Epithelial cell of esophagus (primary cell): ENCODE results near the gene CENATAC.
A peak's percentile ranks its signal among the peaks of the same experiment; 100 is the strongest.

ENCODE experiments used
- DNase-seq: peaks from one replicate; pipeline ENCODE4 v3.0.0; 2010; ENCODE audit warnings: low read depth
- H3K4me3 ChIP-seq: 2 replicates; pipeline ENCODE4 v1.5.1; 2011; ENCODE audit warnings: mild to moderate bottlenecking, low read length, control low read depth
- TF ChIP-seq, protein P1 (sequence below): IDR thresholded peaks from 2 replicates; pipeline ENCODE4 v1.5.1; 2011; ENCODE audit warnings: low read depth, mild to moderate bottlenecking, low read length, control low read depth, inconsistent platforms; ENCODE audit not compliant: insufficient read depth; ENCODE audit errors: missing control alignments

CENATAC gene

DNA sequence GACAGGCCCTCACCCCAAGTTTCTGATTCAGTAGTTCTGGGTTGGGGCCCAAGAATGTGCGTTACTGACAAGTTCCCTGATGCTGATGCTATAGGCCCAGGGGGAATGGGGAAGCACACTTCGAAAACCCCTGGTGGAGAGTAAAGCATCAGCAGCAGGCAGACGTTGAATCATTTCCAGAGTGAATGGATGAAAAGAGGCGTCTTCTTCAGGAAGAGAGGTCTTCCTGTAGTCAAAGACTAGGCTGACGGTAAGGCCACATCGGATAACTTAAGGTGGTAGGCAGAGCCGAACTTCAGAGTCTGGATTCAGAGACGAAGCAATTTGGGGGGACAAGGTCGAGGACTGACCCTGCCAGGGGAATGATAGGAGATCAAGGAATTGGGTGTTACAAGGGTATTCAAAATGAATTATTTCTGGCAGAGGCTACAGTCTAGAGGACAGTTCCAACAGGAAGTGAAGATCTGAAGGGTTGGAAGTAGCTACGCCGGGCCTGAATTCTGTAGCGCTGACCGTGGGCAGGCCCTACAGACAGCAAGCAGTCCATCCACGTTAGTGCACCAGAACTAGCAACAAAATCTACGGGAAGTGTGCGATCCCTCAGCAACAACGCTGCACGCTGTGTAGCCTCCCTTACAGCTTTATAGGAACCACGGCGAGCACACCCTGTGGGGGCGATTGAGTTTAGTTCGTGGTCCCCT lies 862 bp upstream of the CENATAC start:
- DNase-seq: peak; percentile 28
- TF ChIP-seq, protein P1, sequence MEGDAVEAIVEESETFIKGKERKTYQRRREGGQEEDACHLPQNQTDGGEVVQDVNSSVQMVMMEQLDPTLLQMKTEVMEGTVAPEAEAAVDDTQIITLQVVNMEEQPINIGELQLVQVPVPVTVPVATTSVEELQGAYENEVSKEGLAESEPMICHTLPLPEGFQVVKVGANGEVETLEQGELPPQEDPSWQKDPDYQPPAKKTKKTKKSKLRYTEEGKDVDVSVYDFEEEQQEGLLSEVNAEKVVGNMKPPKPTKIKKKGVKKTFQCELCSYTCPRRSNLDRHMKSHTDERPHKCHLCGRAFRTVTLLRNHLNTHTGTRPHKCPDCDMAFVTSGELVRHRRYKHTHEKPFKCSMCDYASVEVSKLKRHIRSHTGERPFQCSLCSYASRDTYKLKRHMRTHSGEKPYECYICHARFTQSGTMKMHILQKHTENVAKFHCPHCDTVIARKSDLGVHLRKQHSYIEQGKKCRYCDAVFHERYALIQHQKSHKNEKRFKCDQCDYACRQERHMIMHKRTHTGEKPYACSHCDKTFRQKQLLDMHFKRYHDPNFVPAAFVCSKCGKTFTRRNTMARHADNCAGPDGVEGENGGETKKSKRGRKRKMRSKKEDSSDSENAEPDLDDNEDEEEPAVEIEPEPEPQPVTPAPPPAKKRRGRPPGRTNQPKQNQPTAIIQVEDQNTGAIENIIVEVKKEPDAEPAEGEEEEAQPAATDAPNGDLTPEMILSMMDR: peak; percentile 27
- peak overlapping the region; percentile 84 for H3K4me3 ChIP-seq

DNA sequence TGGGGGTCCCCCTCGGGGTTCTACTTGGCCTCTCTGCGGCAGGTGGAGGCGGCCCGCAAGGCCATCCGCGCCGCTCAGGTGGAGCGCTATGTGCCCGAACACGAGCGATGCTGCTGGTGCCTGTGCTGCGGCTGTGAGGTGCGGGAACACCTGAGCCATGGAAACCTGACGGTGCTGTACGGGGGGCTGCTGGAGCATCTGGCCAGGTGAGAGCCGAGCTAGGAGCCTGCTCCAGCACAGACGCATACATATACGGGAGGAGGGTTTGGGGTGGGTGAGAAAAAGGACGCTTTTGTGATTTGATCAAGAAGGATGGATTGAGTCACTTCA lies 415 bp downstream of the CENATAC start:
- peak; percentile 37 for DNase-seq
- H3K4me3 ChIP-seq: peak overlapping the region; percentile 84
- TF ChIP-seq, protein P1: no peak

DNA sequence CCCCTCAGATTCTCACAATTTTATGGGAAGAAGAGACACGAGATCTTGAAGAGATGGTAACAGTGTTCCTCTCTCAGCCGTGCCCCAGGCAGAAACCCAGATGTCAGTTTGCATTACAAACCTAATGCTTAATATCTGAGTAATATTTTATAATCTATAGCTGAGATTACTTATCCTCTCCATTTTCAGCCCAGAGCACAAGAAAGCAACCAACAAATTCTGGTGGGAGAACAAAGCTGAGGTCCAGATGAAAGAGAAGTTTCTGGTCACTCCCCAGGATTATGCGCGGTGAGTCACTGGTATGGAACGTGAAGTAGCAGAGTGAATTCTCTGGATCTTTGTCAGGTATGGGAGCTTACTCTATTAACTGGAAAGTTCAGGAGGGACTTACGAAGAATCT lies 884 bp downstream of the CENATAC start:
- TF ChIP-seq, protein P1: no peak
- H3K4me3 ChIP-seq: peak overlapping the region; percentile 84
- peak; percentile 82 for DNase-seq

DNA sequence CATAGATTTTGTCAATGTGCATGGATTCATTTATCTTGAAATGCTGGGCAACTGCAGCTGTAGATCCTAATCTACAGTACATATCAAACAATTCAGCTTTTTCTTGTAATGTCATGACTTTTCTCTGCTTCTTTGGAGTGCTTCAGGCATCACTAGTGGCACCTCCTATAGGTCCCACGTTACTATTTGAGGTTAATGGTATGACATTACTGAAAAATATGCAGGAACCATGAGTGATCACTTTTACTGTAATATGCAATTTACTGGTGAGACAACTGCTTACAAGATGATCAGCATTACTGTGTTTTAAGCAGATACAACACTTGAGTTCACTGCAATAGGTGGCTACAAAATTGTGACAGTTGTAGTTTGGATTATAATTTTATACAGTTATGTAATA lies 3.0 kb downstream of the CENATAC start:
- no peak overlapping the region for H3K4me3 ChIP-seq
- DNase-seq: peak; percentile 57
- TF ChIP-seq, protein P1: no peak

DNA sequence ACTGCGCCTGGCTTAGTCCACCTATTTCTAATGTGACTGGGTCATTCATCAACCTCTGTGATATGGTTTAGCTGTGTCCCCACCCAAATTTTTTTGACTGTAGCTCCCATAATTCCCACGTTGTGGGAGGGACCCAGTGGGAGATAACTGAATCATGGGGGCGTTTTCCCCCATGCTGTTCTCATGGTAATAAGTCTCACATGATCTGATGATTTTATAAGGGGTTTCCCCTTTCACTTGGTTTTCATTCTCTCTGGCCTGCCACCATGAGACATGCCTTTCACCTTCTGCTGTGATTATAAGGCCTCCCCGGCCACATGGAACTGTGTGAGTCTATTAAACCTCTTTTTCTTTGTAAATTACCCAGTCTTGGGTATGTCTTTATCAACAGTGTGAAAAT lies 8.7 kb downstream of the CENATAC start:
- no peak for DNase-seq
- H3K4me3 ChIP-seq: no peak overlapping the region
- TF ChIP-seq, protein P1: no peak

DNA sequence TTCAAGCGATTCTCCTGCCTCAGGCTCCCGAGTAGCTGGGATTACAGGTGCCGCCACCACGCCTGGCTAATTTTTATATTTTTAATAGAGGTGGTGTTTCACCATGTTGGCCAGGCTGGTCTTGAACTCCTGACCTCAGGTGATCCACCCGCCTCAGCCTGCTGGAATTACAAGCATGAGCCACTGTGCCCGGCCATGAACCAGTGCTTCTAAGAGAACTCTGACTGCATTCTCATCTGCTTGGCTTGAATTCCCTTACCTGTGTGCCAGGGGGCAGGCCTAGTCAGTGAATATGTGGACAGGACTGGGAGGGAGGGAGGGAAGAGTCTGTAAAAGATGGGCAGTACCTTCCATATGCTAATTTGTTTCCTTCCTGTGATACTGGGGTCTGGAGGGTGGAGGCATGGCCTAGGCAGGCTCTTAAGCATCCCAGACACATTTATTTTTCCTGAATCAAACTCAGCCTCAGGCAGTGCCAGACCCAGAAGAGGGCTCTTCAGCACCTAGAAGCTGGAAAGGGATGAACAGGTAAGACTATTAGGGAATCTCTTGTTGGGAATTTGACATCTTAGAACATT lies 13.6 kb downstream of the CENATAC start:
- DNase-seq: no peak
- TF ChIP-seq, protein P1: no peak
- no peak overlapping the region for H3K4me3 ChIP-seq
